HG02885 (cell line): ENCODE measurements around the gene ZKSCAN4.
A peak's percentile ranks its signal among the peaks of the same experiment; 100 is the strongest.

ENCODE experiments used
- ATAC-seq: cut with Tn5 transposase; IDR thresholded peaks from one replicate; pipeline ENCODE4 v1.9.1; 2021; ENCODE audit warnings: mild to moderate bottlenecking; ENCODE audit not compliant: unreplicated experiment, poor library complexity

ZKSCAN4 gene

GRCh38 chr6:28251661-28252008, 434 bp downstream of the ZKSCAN4 start:
- peak; percentile 53 for ATAC-seq

GRCh38 chr6:28250747-28251146, 1.3 kb downstream of the ZKSCAN4 start:
- ATAC-seq: no peak

DNA sequence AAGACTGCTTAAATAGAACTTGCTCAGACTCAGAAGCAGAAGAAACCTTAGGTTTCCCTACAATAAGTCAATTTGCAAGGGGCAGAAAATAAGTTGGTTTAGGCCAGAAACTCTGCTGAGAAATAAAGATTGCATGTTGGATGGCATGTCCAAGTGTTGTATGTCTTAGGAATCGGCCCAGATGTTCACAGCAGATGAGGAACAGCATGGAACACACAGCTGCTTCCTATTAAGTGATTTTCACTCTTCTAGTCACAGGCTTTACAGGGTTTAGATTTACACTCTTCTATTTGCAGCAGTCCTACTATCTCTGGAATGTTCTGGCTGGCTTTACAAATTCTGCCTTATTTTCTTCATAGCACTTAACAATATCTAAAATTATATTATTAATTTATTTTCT, 3.2 kb downstream of the ZKSCAN4 start:
- no peak for ATAC-seq

GRCh38 chr6:28245206-28245941, 6.7 kb downstream of the ZKSCAN4 start:
- no peak for ATAC-seq

DNA sequence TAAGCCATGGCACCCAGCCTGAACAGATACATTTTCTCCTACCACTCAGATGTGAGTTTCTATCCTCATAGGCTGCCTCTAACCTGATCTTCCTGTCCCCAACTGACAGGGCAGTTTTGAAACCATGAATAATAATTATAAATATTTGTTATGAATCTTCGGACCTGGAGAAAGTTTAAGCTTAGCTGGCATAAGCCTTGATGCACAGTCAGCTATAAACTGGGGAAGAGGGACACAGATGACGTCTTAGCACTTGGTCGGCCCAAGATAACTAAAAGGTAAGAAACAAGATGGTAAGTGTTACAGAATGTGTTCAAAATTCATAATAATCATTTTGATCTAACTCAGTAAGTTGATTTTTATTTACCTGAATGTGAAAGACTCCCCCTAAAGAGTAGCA, 8.1 kb downstream of the ZKSCAN4 start:
- ATAC-seq: no peak

GRCh38 chr6:28240471-28240870, 11.6 kb downstream of the ZKSCAN4 start:
- ATAC-seq: no peak

DNA sequence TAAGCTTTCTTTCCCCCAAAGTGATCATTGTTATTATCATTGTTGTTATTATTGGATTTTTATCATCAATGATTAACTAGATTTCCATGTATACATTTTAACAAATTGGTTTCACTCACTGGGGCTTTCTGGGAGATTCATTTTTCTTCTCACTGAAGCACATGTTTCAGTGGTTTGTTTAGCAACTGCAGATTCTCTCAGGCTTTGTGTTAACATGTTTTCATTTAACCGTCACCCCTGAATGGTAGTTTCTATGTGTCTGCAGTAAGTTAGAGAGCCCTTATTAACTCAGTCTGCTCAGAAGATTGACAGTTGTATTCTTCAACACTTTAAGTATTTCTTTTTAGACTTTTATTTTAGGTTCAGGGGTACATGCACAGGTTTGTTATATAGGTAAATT, 12.4 kb downstream of the ZKSCAN4 start:
- no peak for ATAC-seq

DNA sequence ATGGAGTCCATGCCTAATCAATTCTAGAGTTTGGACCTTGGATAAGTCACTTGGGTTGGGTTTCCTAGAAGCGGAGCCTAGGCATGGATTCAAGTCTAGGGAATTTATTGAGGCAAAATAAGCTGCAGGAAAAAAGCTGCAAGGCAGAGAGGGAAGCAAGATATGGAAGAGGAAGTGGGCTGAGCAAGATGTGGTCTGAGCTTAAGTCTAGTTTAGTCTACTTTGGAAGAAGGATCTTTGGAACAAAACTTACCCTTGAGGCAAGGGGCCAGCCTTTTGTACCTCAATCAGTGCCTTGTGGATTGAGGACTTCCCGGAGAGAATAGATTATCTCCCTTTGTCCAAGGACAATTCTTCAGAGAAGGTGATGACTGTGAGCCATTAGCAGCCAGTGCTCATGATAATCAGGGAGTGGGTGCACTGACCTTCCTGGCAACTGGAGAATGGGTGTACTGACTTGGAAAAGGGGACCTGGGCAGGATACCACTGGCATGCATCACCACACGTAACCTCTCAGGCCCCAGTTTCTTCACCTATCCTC, 16.1 kb downstream of the ZKSCAN4 start:
- no peak for ATAC-seq

DNA sequence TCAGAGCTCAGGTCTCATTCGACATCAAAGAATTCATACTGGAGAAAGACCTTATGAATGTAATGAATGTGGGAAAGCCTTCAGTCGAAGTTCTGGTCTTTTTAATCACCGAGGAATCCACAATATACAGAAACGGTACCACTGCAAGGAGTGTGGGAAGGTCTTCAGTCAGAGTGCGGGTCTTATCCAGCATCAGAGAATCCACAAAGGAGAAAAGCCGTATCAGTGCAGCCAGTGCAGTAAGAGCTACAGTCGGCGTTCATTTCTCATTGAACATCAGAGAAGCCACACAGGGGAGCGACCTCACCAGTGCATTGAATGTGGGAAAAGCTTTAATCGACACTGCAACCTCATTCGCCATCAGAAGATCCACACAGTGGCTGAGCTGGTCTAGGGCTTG, 19.3 kb downstream of the ZKSCAN4 start:
- ATAC-seq: no peak

- no peak for ATAC-seq
Measured at GRCh38 chr6:28226460-28226859, 25.6 kb downstream of the ZKSCAN4 start.

GRCh38 chr6:28225056-28225834, 26.8 kb downstream of the ZKSCAN4 start, which contains the start of gene ZSCAN9:
Gene ZSCAN9 (plus strand): TSS chr6:28225275. CDS start chr6:28227085, 1,810 bp downstream.
- ATAC-seq: peak; percentile 91

DNA sequence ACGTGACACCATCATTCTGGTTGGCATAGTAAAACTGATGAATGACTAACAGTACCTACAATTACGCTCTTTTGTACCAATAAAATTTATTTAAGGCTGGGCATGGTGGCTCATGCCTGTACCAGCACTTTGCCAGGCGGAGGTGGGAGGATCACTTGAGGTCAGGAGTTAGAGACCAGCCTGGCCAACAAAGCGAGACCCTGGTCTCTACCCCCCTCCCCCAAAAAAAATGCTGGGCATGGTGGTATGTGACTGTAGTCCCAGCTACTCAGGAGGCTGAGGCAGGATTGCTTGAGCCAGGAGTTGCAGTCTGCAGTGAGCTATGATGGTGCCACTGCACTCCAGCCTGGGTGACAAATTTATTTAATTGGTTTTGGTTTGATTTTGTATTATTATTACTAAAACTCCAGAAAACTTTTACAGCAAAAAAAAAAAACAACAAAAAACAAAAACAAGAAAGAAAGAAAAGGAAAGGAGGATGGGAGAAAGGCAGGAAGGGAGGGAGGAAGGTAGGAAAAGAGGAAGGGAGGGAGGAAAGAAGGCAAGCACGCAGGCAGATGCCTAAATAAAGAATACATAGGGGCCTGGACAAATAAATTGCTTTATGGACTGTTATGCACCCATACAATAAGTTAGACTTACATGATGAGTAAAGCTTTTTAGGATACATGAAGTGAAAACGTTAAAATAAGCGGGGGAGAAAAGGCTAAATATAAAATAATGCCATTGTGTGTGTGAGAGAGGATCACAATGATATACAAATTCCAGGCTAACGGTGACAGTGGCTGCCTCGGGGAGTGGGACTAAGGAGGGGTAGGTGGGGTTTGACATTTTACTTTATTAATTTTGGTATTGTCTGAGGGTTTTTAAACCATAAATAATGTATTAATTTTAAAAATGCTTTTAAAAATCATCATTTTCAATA, 27.7 kb downstream of the ZKSCAN4 start:
- no peak for ATAC-seq

DNA sequence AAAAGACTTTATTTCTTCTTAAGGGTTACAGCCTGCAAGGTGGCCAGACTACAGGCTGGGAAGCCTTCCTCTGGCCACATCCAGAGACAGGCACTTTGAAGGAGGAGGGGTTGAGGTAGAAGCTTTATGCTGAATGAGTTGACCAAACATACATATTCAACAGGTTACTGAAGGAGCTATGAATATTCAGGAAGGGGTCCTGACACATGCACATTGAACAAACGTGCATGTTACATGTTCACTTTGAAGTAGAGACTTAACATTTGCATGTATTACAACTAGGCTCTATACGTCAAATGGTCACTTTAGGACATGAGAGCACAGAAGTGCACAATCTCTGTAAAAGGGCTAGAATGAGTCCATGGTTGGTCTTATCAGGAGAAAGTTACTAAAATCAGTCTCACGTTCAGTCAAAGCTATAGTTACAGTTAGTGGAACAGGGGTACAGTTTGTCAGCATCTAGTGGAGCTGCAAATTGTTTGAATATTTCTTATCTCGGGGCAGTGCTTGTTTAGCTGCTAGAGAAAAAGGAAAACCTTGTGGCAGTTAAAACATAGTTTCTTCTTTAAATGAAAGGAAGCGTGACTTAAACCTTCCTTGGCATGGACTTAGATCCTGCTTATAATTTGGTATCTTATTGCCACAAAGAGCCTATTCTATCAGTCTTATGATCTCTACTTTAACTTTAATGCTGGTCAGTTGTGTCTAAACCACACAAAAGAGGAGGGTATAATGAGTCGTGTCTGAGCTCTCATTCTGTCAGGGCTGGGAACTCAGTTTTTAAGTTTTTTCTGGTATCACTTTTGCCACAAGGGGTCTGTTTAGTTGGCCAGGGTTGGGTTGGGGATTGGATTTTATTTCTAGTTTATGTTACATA, 31.6 kb downstream of the ZKSCAN4 start:
- no peak for ATAC-seq

DNA sequence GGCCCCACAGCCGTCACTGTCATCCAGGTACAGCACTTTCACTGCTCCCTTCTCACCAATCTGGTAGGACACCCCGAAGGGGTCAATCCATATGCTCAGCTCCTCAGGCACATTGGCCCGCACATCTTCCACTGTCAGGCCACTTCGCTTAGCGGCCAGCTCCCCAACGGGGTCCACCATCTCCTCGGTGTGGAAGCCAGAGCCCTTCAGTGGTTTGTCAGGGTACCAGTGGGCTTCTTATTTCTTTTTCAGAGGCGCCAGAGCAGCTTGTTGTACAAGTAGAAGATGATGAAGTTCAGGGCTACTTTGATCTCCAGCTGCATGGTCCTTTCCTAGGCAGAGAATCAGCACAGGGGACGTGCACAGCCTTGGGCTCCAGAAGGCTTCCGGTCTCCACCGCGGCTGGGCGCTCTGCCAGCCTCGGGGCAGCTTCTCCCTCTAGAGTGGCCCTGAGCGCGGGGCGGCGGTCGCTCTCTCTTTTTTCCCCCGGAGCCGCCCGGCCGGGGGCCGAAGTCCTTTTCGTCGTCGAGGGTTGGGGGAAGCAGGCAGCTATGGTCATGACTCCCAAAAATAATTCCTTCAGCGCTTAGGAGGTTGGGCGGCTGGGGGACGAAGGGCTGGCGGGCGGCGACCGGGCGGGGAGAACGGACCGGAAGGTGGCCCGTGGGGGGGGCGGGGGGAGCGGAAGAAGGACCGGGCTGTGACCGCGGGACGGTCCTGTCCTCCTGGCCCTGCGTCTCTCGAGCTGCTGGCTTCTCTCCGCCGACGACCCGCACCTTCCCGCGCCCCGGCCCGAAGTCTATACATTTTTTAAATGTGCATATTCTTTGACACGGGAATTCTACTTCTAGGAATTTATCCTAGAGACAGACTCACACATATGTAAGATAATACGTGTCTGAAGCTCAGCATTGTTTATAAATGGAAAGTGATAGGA, 33.5 kb downstream of the ZKSCAN4 start:
- peak; percentile 70 for ATAC-seq

GRCh38 chr6:28217890-28218289, 34.2 kb downstream of the ZKSCAN4 start:
- ATAC-seq: no peak

DNA sequence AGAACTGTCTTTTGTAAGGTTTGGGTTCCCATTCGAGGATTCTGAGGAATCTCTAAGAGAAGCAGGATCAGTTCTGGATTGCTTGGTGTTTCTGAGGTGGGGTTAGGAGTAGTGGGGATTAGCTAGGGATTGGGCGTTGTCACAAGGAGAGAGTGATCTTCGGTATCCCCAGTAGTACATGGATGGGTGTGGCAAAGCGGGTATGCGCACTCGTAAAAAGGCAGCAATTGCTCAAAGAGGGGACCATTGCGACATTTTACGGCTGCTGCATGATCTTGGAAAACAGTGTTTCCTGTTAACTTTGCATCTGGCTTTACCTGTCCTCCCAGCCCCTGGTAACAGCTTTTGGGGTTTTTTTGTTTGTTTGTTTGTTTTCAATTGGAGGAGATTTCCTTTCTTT, 36.6 kb downstream of the ZKSCAN4 start:
- no peak for ATAC-seq

- ATAC-seq: no peak
Measured at GRCh38 chr6:28213213-28213523, 38.9 kb downstream of the ZKSCAN4 start.

DNA sequence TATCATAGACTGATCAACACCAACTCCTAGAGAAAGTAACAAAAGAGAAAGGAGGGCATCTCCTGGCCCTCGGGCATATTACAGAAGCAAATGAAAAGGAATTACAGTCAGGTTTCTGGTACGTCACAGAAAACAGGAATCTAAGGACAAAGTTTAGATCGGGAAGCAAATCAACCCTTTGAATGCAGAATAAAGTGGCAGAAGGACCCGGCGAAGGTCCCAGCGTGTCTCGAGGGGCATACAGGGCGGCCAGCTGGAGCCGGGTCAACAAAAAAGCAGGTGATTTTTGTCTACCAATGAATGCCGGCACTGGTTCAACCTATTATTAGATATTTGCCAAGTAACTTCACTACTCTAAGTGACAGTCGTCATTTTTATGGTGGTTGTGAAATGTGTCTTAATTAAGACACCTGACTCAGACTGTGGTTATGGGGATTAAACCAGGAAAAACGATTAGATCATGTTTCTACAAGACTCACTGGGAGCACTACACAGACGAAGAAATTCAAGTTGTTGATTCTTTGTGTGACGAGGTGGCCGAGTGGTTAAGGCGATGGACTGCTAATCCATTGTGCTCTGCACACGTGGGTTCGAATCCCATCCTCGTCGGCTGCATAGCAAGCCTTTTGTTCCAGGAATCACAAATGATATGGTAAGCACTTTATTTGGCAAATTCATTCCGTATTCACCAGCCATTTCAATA, 39.4 kb downstream of the ZKSCAN4 start:
- ATAC-seq: peak; percentile 61
